Measurements from ENCODE around the gene RAB8B.

Gene RAB8B

GRCh38 chr15:63313825-63314224 is 124.4 kb downstream of the RAB8B start:
- no peak for DNase-seq (ENCODE audit: low read depth)

- DNase-seq (ENCODE audit: low read depth), result no peak
These were observed 125.0 kb downstream of the RAB8B start for GRCh38 chr15:63314409-63314808.

Data from stimulated activated CD8-positive, alpha-beta memory T cell treated with anti-CD3 and anti-CD28 coated beads, Interleukin-12 subunit alpha, Interleukin-12 subunit beta, amount 100 ng/mL, for 4 hours (primary cell).